ENCODE measurements around the gene SRGAP3. TPM values are rescaled to one million over a fixed set of nuclear protein-coding genes. Genes with fewer than 3 reads are reported as not detected.

The SRGAP3 gene
- total RNA-seq, 1 experiment from 2014 or later, result 0.69 TPM

- CTCF ChIA-PET, result no interaction called here
- no TSS peak for BruUV-seq (replicated peaks)
Observed at GRCh38 chr3:9137676-9138075, 111.8 kb downstream of the SRGAP3 start.

GRCh38 chr3:9136746-9137465 lies 112.5 kb downstream of the SRGAP3 start:
- Histone ChIP-seq H3K9me3 (ENCODE audit: low read depth, low read length, poor library complexity, severe bottlenecking) (no peaks in the 10 kb centered on the region), H3K4me3 (ENCODE audit: low read depth, low read length, poor library complexity, severe bottlenecking) (no peak overlapping the region), H3K36me3 (ENCODE audit: insufficient read depth, low read length, poor library complexity, severe bottlenecking) (no peaks in the 10 kb centered on the region), H3K27me3 (replicated peaks; ENCODE audit: insufficient read depth, low read depth, low read length, poor library complexity) (peaks cover 36% of the 10 kb centered on the region), H3K27ac (ENCODE audit: low read depth, low read length, poor library complexity, severe bottlenecking) (no peak overlapping the region), H3K4me1 (ENCODE audit: insufficient read depth, low read length, poor library complexity, severe bottlenecking) (no peaks in the 10 kb centered on the region)
- ChIA-PET POLR2A (ENCODE audit: low non-redundant PET) (no interaction called here), CTCF (interaction anchor here (0.6 kb wide), 1 partner anchor 22 kb away, joined by 3 read pairs; no protein-coding TSS in a partner anchor)
- intact Hi-C loops (cut with micrococcal nuclease; ENCODE audit: unreplicated experiment), result no loop called here
- BruUV-seq (replicated peaks), result no TSS peak
- DNase-seq (ENCODE audit: low spot score), result no peak
- TF ChIP-seq EZH2 (IDR thresholded peaks at IDR 0.05; ENCODE audit: borderline replicate concordance, low read depth, low read length, poor library complexity, severe bottlenecking) (no peak), CTCF (conservative IDR thresholded peaks at IDR 0.05; ENCODE audit: low read depth, low read length) (no peak)

More at GRCh38 chr3:9137676-9138075, 111.8 kb downstream of the SRGAP3 start:
- Histone ChIP-seq H3K9me3 (ENCODE audit: low read depth, low read length, poor library complexity, severe bottlenecking) (no peaks in the 10 kb centered on the region), H3K27me3 (replicated peaks; ENCODE audit: insufficient read depth, low read depth, low read length, poor library complexity) (peaks cover 29% of the 10 kb centered on the region), H3K4me1 (ENCODE audit: insufficient read depth, low read length, poor library complexity, severe bottlenecking) (no peaks in the 10 kb centered on the region), H3K36me3 (ENCODE audit: insufficient read depth, low read length, poor library complexity, severe bottlenecking) (no peaks in the 10 kb centered on the region), H3K27ac (ENCODE audit: low read depth, low read length, poor library complexity, severe bottlenecking) (no peak overlapping the region), H3K4me3 (ENCODE audit: low read depth, low read length, poor library complexity, severe bottlenecking) (no peak overlapping the region)
- DNase-seq (ENCODE audit: low spot score), result no peak
- POLR2A ChIA-PET (ENCODE audit: low non-redundant PET), result no interaction called here
- TF ChIP-seq EZH2 (IDR thresholded peaks at IDR 0.05; ENCODE audit: borderline replicate concordance, low read depth, low read length, poor library complexity, severe bottlenecking), result no peak
- TF ChIP-seq CTCF (conservative IDR thresholded peaks at IDR 0.05; ENCODE audit: low read depth, low read length), result no peak
- intact Hi-C loops (cut with micrococcal nuclease; ENCODE audit: unreplicated experiment), result no loop called here

GRCh38 chr3:9135930-9136525 lies 113.4 kb downstream of the SRGAP3 start:
- BruUV-seq (replicated peaks), result no TSS peak
- Histone ChIP-seq H3K4me1 (ENCODE audit: insufficient read depth, low read length, poor library complexity, severe bottlenecking) (no peaks in the 10 kb centered on the region), H3K4me3 (ENCODE audit: low read depth, low read length, poor library complexity, severe bottlenecking) (no peak overlapping the region), H3K27me3 (replicated peaks; ENCODE audit: insufficient read depth, low read depth, low read length, poor library complexity) (peaks cover 37% of the 10 kb centered on the region), H3K36me3 (ENCODE audit: insufficient read depth, low read length, poor library complexity, severe bottlenecking) (no peaks in the 10 kb centered on the region), H3K27ac (ENCODE audit: low read depth, low read length, poor library complexity, severe bottlenecking) (no peak overlapping the region), H3K9me3 (ENCODE audit: low read depth, low read length, poor library complexity, severe bottlenecking) (no peaks in the 10 kb centered on the region)
- ChIA-PET CTCF (no interaction called here), POLR2A (ENCODE audit: low non-redundant PET) (no interaction called here)
- DNase-seq (ENCODE audit: low spot score), result no peak
- intact Hi-C loops (cut with micrococcal nuclease; ENCODE audit: unreplicated experiment), result no loop called here
- no peak for TF ChIP-seq EZH2 (IDR thresholded peaks at IDR 0.05; ENCODE audit: borderline replicate concordance, low read depth, low read length, poor library complexity, severe bottlenecking)
- TF ChIP-seq CTCF (conservative IDR thresholded peaks at IDR 0.05; ENCODE audit: low read depth, low read length), result no peak

Measured in A673 (cell line).